Stomach (tissue), 9 donors: ENCODE results near the gene TSEN54. TPM values are rescaled to one million over a fixed set of nuclear protein-coding genes. Genes with fewer than 3 reads are reported as not detected.
A peak's percentile ranks its signal among the peaks of the same experiment; 100 is the strongest.

Source experiments
- DNase-seq, 2 donors: peaks; one replicate each; pipeline versions ENCODE4 v3.0.0 to v3.0.0-alpha.2; 2013 to 2019
- H3K27ac ChIP-seq, 5 donors: fragments of 200-600 bp in 4 of 5; sonication (generic) in 4 of 5; one replicate each; pipeline ENCODE4 v1.5.1; 2013 to 2019; ENCODE audit warnings: mild to moderate bottlenecking in 1 of 5, moderate library complexity in 1 of 5
- H3K27me3 ChIP-seq, 3 donors: fragments of 200-600 bp; sonication (generic); one replicate each; pipeline ENCODE4 v1.5.1; 2017 to 2019; ENCODE audit warnings: mixed run types in 1 of 3
- H3K36me3 ChIP-seq, 4 donors: fragments of 200-600 bp; sonication (generic); 1 replicate in 3 of 4; 2 replicates in 1 of 4; pipeline ENCODE4 v1.5.1; 2016 to 2019
- H3K4me1 ChIP-seq, 4 donors: fragments of 200-600 bp; sonication (generic); one replicate each; pipeline ENCODE4 v1.5.1; 2016 to 2019
- H3K4me3 ChIP-seq, 4 donors: fragments of 200-600 bp; sonication (generic) in 3 of 4; one replicate each; pipeline ENCODE4 v1.5.1; 2016 to 2019; ENCODE audit warnings: mild to moderate bottlenecking in 1 of 4
- H3K9me3 ChIP-seq, 4 donors: fragments of 200-600 bp; sonication (generic); one replicate each; pipeline ENCODE4 v1.5.1; 2016 to 2019
- CTCF ChIP-seq, 7 experiments: fragments of 450-650 bp in 4 of 7; fragments of 200-600 bp in 3 of 7; sonication (generic) in 3 of 7; IDR thresholded peaks; one replicate each; pipeline ENCODE4 v1.5.1; 2016 to 2019; ENCODE audit warnings: antibody characterized with exemption in 7 of 7, control low read depth in 2 of 7, mild to moderate bottlenecking in 1 of 7
- EP300 ChIP-seq: sonication (generic); formaldehyde crosslinking; IDR thresholded peaks from one replicate; pipeline ENCODE4 v1.6.1; 2017; ENCODE audit warnings: antibody characterized with exemption
- POLR2A ChIP-seq, 4 donors: fragments of 450-650 bp; IDR thresholded peaks; one replicate each; pipeline ENCODE4 v1.6.1; 2016; ENCODE audit warnings: antibody characterized with exemption in 4 of 4, control low read depth in 2 of 4, mild to moderate bottlenecking in 1 of 4, moderate library complexity in 1 of 4
- POLR2AphosphoS5 ChIP-seq, 3 donors: sonication (generic); formaldehyde crosslinking; IDR thresholded peaks; one replicate each; pipeline ENCODE4 v1.6.1; 2016; ENCODE audit warnings: antibody characterized with exemption in 3 of 3
- WGBS, 5 donors: extraction: QIAGEN DNeasy Blood & Tissue Kit in 3 of 5; methylation state at CpG; one replicate each; pipeline versions ENCODE4 v1.1.5 to v1.1.7; 2013 to 2018; 5-methylcytosine and 5-hydroxymethylcytosine counted together
- intact Hi-C: fragments of 100-400 bp; cut with DNase I; formaldehyde crosslinking; loops from one replicate; pipeline ENCODE4 v1.15.1; 2023; ENCODE audit warnings: low total_unique reads
- polyA plus RNA-seq, 3 donors: library from polyadenylated mRNA; stranded (reverse); fragments of 200-250 nt; gene quantifications; one replicate each; pipeline ENCODE4 v1.2.3, GENCODE V29; 2013
- total RNA-seq, 5 donors: library from RNA; depleted of rRNA; stranded (reverse); fragments of >200 nt; gene quantifications; one replicate each; pipeline versions ENCODE4 v1.1.0 to v1.2.3, GENCODE V29; 2014 to 2016
- donor health status: healthy with polysubstance abuse.
- donor health status: Bipolar disorder and iron deficiency.
- donor health status: healthy.

The TSEN54 gene
- total and polyA plus RNA-seq, 8 donors, result 13.2 to 219 (median 42.1) TPM

DNA sequence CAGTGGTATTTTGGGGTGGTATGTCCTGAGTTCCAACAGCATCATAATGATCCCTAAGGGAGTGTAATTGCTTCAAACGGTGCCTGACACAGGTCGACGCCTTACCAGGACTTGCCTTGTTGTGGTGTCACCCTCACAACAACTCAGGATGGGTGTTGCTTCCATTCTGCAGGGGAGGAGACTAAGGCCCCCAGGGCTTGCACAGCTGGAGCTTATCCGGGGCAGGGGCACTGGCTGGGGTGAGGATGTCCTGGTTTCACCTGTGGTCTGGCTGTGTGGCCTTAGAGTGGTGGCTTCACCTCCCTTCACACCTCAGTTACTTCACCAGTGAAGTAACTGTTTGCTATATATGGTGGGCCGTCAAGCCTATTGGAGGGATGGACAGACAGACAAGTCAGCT, 32.5 kb downstream of the TSEN54 start:
- peaks cover 0 to 7% (median 2%) of the 10 kb centered on the region in 4 donors for H3K36me3 ChIP-seq
- intact Hi-C loops, result no loop called here
- 50 to 64% (median 56%) methylated on average over 4 to 5 of the region's 5 CpGs for WGBS, 5 donors
- peak overlapping the region; percentile 90 to 98 (median 94) for H3K27ac ChIP-seq
- no peak overlapping the region for H3K4me3 ChIP-seq
- no peaks in the 10 kb centered on the region for H3K9me3 ChIP-seq
- DNase-seq, result no peak
- peaks cover 25 to 77% (median 49%) of the 10 kb centered on the region in 4 donors for H3K4me1 ChIP-seq
- TF ChIP-seq POLR2AphosphoS5 (IDR thresholded peaks at IDR 0.05), result no peak
- TF ChIP-seq EP300, result no peak
- no peak for TF ChIP-seq CTCF (IDR thresholded peaks at IDR 0.05)
- no peak for TF ChIP-seq POLR2A (IDR thresholded peaks at IDR 0.05)
- no peaks in the 10 kb centered on the region for H3K27me3 ChIP-seq

GRCh38 chr17:75549246-75550138, 33.2 kb downstream of the TSEN54 start:
- TF ChIP-seq CTCF (IDR thresholded peaks at IDR 0.05), result no peak
- TF ChIP-seq POLR2A (IDR thresholded peaks at IDR 0.05), result peak in 2 of 4 donors; percentile 74 to 87
- peak in 2 of 3 donors; percentile 72 to 83 for TF ChIP-seq POLR2AphosphoS5 (IDR thresholded peaks at IDR 0.05)
- H3K4me1 ChIP-seq, result peaks cover 25 to 71% (median 46%) of the 10 kb centered on the region in 4 donors
- no peaks in the 10 kb centered on the region for H3K27me3 ChIP-seq
- H3K36me3 ChIP-seq, result peaks cover 0 to under 1% (median 0%) of the 10 kb centered on the region in 4 donors
- H3K4me3 ChIP-seq, result peak overlapping the region in 1 of 4 donors; percentile 11
- 29 to 53% (median 34%) methylated on average over 16 to 22 of the region's 22 CpGs for WGBS, 5 donors
- peak; percentile 94 to 97 for DNase-seq
- intact Hi-C loops, result no loop called here
- H3K9me3 ChIP-seq, result no peaks in the 10 kb centered on the region
- H3K27ac ChIP-seq, result peak overlapping the region; percentile 90 to 98 (median 94)

- 21 to 55% (median 43%) methylated on average over 4 of the region's 4 CpGs for WGBS, 5 donors
- H3K4me3 ChIP-seq, result no peak overlapping the region
- DNase-seq, result no peak
- H3K27ac ChIP-seq, result peak overlapping the region; percentile 90 to 98 (median 94)
- no peaks in the 10 kb centered on the region for H3K9me3 ChIP-seq
- no peaks in the 10 kb centered on the region for H3K27me3 ChIP-seq
- H3K36me3 ChIP-seq, result no peaks in the 10 kb centered on the region
- TF ChIP-seq EP300, result no peak
- TF ChIP-seq CTCF (IDR thresholded peaks at IDR 0.05), result no peak
- no peak for TF ChIP-seq POLR2AphosphoS5 (IDR thresholded peaks at IDR 0.05)
- TF ChIP-seq POLR2A (IDR thresholded peaks at IDR 0.05), result no peak
- H3K4me1 ChIP-seq, result peaks cover 25 to 66% (median 46%) of the 10 kb centered on the region in 4 donors
- intact Hi-C loops, result no loop called here
Observed at GRCh38 chr17:75550139-75550465, 33.8 kb downstream of the TSEN54 start.

- Histone ChIP-seq H3K27ac (peak overlapping the region; percentile 90 to 98 (median 94)), H3K4me3 (no peak overlapping the region), H3K27me3 (no peaks in the 10 kb centered on the region), H3K36me3 (no peaks in the 10 kb centered on the region), H3K4me1 (peaks cover 31 to 66% (median 54%) of the 10 kb centered on the region in 4 donors), H3K9me3 (no peaks in the 10 kb centered on the region)
- TF ChIP-seq POLR2AphosphoS5 (IDR thresholded peaks at IDR 0.05) (no peak), CTCF (IDR thresholded peaks at IDR 0.05) (no peak), POLR2A (IDR thresholded peaks at IDR 0.05) (no peak), EP300 (no peak)
- no peak for DNase-seq
- intact Hi-C loops, result no loop called here
- WGBS, 5 donors, result 70 to 78% (median 75%) methylated on average over 7 of the region's 7 CpGs
Observed at GRCh38 chr17:75551266-75551665, 34.9 kb downstream of the TSEN54 start.
